ENCODE measurements around the gene TXLNB.
"Not testable (repeated sequence)": the region's sequence is repeated elsewhere in the genome, so short reads cannot be mapped to it uniquely, and the experiment has no call there.

TXLNB gene

DNA sequence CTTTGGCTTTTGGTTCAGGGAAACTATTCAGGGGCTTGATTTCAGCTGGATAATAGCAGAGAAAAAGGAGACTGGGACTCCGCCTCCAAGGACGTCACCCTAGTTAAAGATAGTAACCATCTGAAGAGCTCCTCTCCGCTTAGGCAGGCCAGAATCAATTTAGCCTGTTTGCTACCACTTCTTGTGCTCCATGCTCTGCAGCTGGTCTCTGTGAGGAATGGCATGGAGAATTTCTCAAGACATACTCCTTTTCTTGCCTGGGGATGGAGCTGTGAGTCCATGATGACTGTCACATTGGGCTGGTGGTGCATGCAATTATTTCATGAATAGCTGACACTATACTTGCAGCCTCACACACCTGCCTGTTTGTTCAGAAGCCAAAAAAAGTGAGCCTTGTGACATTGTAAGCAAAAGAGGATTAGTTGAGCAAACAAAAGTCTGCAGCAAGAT is 61.4 kb downstream of the TXLNB start:
- no peak for DNase-seq

DNA sequence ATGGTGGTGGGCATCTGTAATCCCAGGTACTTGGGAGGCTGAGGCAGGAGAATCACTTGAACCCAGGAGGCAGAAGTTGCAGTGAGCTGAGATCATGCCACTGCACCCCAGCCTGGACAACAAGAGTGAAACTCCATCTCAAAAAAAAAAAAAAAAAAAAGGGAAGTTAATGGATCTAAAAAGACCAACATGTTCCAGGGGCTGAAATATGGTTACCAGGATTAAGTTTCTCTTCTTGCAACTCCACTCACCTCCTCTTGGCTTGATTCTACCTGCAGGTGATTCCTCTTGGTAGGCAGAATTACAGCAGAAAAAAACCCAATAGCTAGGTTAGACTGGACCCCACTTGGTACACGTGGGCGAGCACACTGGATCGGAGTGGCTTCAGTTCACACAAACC is 63.4 kb downstream of the TXLNB start:
- peak; percentile 11 for DNase-seq

DNA sequence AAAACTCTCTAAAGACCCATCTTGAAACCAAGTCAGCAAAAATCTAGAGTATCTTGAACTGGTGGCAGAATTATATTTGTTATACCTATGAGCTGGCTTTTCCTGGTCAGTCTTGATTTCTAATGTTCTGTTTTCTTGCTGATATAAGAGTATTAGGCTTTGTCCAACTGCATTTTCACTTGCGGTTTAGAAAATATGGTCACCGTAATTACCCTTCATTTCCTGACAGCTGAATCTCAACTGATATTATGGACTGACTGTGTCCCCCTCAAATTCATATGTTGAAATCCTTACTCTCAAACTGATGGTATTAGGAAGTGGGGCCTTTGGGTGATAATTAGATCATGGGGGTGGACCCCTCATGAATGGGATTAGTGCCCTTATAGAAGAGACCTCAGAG is 72.1 kb downstream of the TXLNB start:
- DNase-seq: no peak

DNA sequence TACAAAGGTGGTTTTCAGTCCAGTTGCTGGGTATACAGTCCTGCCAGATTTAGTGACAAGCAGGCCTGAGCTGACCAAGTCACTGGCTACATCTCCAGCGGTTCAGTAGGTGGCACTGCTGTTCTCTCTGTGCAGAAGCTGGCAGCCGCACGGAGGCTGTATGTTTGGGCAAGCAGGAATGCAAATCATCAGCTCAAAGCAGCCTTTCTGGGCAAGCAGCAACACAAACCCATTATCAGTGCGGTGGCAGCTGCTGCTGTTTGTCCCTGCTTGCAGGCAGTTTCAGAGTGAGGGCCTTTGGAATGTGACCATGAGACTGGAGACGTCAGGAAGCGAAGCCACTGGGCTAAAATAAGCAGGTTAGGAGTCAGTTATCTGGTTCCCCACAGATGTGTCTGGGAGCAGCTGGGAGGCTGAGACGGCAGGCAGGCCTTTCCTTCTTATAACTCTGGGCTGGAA is 72.5 kb downstream of the TXLNB start:
- DNase-seq: peak; percentile 83

DNA sequence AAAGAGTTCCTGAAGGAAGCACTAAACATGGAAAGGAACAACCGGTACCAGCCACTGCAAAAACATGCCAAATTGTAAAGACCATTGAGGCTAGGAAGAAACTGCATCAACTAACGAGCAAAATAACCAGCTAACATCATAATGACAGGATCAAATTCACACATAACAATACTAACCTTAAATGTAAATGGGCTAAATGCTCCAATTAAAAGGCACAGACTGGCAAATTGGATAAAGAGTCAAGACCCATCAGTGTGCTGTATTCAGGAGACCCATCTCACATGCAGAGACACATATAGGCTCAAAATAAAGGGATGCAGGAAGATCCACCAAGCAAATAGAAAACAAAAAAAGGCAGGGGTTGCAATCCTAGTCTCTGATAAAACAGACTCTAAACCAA is 79.3 kb downstream of the TXLNB start:
- not testable (repeated sequence) for DNase-seq

DNA sequence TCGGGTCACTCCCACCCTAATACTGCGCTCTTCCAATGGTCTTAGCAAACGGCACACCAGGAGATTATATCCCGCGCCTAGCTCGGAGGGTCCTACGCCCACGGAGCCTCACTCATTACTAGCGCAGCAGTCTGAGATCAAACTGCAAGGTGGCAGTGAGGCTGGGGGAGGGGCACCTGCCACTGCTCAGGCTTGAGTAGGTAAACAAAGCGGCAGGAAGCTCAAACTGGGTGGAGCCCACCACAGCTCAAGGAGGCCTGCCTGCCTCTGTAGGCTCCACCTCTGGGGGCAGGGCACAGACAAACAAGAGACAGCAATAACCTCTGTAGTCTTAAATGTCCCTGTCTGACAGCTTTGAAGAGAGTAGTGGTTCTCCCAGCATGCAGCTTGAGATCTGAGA is 81.0 kb downstream of the TXLNB start:
- DNase-seq: not testable (repeated sequence)

DNA sequence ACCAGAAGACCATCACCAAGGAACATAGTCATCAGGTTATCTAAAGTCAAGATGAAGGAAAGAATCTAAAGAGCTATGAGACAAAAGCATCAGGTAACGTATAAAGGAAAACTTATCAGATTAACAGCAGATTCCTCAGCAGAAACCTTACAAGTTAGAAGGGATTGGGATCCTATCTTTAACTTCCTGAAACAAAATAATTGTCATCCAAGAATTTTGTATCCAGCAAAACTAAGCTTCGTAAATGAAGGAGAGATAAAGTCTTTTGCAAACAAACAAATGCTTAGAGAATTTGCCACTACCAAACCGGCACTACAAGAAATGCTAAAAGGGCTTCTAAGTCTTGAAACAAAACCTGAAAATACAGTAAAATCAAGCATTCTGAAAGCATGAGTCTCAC is 86.0 kb downstream of the TXLNB start:
- DNase-seq: no peak

DNA sequence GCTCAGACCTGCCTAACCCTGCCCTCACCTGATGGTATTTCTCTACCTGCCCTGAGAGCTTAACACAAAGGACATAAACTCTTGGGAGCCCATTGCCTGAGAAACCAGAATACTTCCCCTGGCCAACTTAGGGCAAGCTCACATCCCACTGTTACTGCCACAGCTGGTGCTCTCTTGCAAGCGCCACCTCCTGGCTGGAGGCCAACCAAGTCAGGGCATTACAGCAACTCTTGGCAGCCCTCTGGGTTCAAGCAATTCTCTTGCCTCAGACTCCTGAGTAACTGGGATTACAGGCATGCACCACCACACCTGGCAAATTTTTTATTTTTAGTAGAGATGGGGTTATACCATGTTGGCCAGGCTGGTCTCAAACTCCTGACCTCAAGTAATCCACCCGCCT is 86.8 kb downstream of the TXLNB start:
- no peak for DNase-seq

DNA sequence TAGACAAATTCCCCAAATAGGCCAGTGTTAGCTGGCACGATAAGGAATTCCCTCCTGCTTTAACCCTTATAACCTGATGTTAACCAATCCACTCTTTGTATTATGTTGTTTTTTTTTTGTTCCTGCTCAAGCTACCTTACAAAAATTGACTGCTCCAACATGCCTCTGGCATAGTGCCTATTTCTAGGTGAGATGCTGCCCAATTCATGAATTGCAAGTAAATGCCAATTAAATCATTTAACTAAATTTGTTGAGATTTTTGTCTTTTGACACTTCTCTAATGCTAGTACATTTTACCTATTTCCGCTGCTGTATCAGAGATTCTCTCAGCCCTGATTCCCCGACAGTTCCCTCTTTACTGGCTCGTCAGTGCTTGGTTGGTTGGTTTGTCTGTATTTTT is 90.4 kb downstream of the TXLNB start:
- no peak for DNase-seq

DNA sequence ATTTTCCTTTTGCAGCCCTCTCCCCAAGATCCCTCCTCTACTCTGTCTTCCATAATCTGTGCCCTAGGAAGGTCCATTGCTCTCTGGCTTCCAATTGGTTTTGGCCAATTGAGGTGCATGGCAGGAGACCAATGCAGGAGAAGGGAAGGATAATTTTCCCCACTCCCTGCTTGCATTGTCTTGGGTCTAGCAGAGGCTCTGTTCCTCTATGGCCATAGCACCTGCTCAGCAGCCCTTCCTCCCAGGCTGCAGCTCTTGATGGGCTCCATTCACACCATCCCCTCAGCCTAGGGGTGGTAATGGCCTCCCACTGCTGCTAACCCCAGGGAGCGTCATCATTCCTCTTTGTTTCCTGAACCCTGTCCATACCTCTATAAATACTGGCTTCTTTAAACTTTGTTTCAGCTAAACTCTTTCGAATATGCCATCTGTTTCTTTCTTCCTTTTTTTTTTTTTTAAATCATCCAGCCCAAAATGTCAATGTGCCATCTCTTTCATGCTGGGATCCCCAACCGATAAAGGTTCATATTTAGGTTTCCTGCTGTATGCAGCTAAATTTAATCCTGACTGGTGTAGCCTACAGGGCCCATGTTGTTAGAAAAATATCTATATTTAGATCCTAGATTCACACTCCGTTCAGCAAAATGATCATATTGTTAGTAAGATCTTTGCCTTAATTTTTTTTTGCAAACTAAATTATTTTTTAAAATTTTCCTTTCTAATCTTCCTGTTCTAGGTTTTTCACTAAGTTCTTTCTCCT is 93.1 kb downstream of the TXLNB start:
- no peak for DNase-seq

DNA sequence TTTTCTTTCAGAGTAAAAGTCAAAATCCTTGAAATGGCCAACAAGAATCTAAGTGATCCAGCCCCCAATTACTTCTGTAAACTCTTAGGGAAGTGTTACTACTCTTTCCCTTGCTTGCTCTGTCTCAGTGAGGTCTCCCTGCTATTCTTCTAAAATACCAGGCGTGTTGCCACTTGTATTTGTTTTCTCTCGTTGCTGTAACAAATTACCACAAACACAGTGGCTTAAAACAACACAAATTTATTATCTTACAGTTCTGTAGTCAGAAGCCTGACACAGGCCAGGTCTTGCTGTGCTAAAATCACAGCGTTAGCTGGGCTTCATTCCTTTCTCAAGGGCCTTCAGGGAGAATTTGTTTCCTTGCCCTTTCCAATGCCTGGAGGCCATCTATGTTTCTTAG is 97.1 kb downstream of the TXLNB start:
- DNase-seq: no peak

Data from suppressor macrophage treated with lipopolysaccharide for 4 hours (primary cell).